ENCODE measurements around the gene NR2C2. TPM values are rescaled to one million over a fixed set of nuclear protein-coding genes. Genes with fewer than 3 reads are reported as not detected.

Gene NR2C2
- total RNA-seq, 6 experiments from 2014 or later: 10.8 to 18.6 (median 12.2) TPM

- no peak overlapping the region for H3K4me3 ChIP-seq
- ATAC-seq (no peak), DNase-seq (no peak)
- no peak overlapping the region for H3K27ac ChIP-seq
- intact Hi-C loops (cut with DNase I): no loop called here
- TF ChIP-seq CTCF (IDR thresholded peaks at IDR 0.05): no peak
- no peak for TF ChIP-seq POLR2A (IDR thresholded peaks at IDR 0.05)
- peaks cover 0 to 52% (median 11%) of the 10 kb centered on the region in 4 donors for H3K36me3 ChIP-seq
- H3K4me1 ChIP-seq: peaks cover 0 to 12% (median 0%) of the 10 kb centered on the region in 4 donors
- 90% methylated on average over 4 of the region's 4 CpGs for WGBS (ENCODE audit: insufficient coverage, low coverage, low lambda C conversion rate, missing lambda C conversion rate)
- H3K27me3 ChIP-seq: no peaks in the 10 kb centered on the region
- H3K9me3 ChIP-seq: no peaks in the 10 kb centered on the region
Observed at GRCh38 chr3:15053541-15053940, 106.2 kb downstream of the NR2C2 start.

- TF ChIP-seq POLR2A (IDR thresholded peaks at IDR 0.05) (no peak), CTCF (IDR thresholded peaks at IDR 0.05) (no peak)
Observed at GRCh38 chr3:15055019-15055557, 107.7 kb downstream of the NR2C2 start.

GRCh38 chr3:15056676-15057404 lies 109.5 kb downstream of the NR2C2 start:
- no peak overlapping the region for H3K27ac ChIP-seq
- no peak for TF ChIP-seq POLR2A (IDR thresholded peaks at IDR 0.05)
- TF ChIP-seq CTCF (IDR thresholded peaks at IDR 0.05): no peak
- H3K36me3 ChIP-seq: peaks cover 0 to 36% (median 7%) of the 10 kb centered on the region in 4 donors
- intact Hi-C loops (cut with DNase I): no loop called here
- ATAC-seq (peak in 1 of 4 donors; percentile 29), DNase-seq (no peak)
- H3K4me1 ChIP-seq: no peaks in the 10 kb centered on the region
- 94% methylated on average over 7 of the region's 19 CpGs for WGBS (ENCODE audit: insufficient coverage, low coverage, low lambda C conversion rate, missing lambda C conversion rate)
- H3K9me3 ChIP-seq: no peaks in the 10 kb centered on the region
- H3K27me3 ChIP-seq: no peaks in the 10 kb centered on the region
- no peak overlapping the region for H3K4me3 ChIP-seq

More at GRCh38 chr3:15055019-15055557, 107.7 kb downstream of the NR2C2 start:
- DNase-seq (no peak), ATAC-seq (no peak)
- Histone ChIP-seq H3K4me1 (peaks cover 0 to 4% (median 0%) of the 10 kb centered on the region in 4 donors), H3K9me3 (no peaks in the 10 kb centered on the region), H3K27ac (no peak overlapping the region), H3K4me3 (no peak overlapping the region), H3K36me3 (peaks cover 0 to 49% (median 7%) of the 10 kb centered on the region in 4 donors), H3K27me3 (no peaks in the 10 kb centered on the region)
- intact Hi-C loops (cut with DNase I): no loop called here
- WGBS (ENCODE audit: insufficient coverage, low coverage, low lambda C conversion rate, missing lambda C conversion rate): 87% methylated on average over 7 of the region's 8 CpGs

- WGBS (ENCODE audit: insufficient coverage, low coverage, low lambda C conversion rate, missing lambda C conversion rate): 80% methylated on average over 3 of the region's 3 CpGs
- intact Hi-C loops (cut with DNase I): no loop called here
- H3K36me3 ChIP-seq: peaks cover 0 to 21% (median 7%) of the 10 kb centered on the region in 4 donors
- DNase-seq: no peak
- no peak for ATAC-seq
- no peak for TF ChIP-seq CTCF (IDR thresholded peaks at IDR 0.05)
- TF ChIP-seq POLR2A (IDR thresholded peaks at IDR 0.05): no peak
- H3K4me3 ChIP-seq: no peak overlapping the region
- no peaks in the 10 kb centered on the region for H3K9me3 ChIP-seq
- peaks cover 0 to 15% (median 5%) of the 10 kb centered on the region in 4 donors for H3K4me1 ChIP-seq
- H3K27me3 ChIP-seq: no peaks in the 10 kb centered on the region
- H3K27ac ChIP-seq: no peak overlapping the region
Observed at GRCh38 chr3:15060029-15060428, 112.6 kb downstream of the NR2C2 start.
